Stimulated activated CD4-positive, alpha-beta T cell treated with anti-CD3 and anti-CD28 coated beads, TNF-alpha, amount 100 ng/mL, for 1 hour (primary cell): ENCODE measurements around the gene JAG2.
"Not testable (repeated sequence)": the region's sequence is repeated elsewhere in the genome, so short reads cannot be mapped to it uniquely, and the experiment has no call there.

ENCODE experiments used
- DNase-seq, 3 donors: peaks; one replicate each; pipeline ENCODE4 v3.0.0-alpha.2; 2020; ENCODE audit warnings: low read depth in 3 of 3, low spot score in 1 of 3

The JAG2 gene

DNA sequence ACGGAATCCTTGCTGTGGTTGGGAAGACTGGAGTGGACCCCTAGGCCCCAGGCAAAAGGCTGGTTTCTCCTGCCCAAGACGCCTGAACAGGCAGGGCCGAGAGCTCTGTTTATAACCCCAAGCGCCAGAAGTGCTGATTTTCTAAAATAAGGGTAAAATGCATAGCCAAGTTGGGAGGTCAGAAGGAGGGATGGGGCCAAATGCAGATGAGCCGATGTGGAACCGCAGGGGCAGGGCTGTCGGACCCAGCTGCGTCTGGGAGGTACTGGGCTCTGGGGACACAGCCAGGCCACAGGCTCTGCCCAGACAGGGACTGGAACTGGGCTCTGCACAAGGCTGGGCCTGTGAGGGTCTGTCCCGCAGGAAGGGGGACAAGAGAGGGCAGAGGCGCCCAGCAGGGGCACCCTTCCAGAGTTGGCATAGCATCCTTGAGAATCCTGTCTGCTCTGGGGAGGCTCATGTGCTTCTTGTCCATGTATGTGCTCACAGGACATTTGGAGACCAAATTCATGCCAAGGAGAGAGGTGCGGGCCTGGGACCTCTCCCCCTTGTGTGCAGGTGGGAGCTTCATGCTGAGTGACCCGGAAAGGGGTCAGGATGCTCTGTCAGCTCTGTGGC is 49.1 kb downstream of the JAG2 start:
- no peak for DNase-seq

- no peak for DNase-seq
Observed at GRCh38 chr14:105118646-105119407, 49.7 kb downstream of the JAG2 start.

DNA sequence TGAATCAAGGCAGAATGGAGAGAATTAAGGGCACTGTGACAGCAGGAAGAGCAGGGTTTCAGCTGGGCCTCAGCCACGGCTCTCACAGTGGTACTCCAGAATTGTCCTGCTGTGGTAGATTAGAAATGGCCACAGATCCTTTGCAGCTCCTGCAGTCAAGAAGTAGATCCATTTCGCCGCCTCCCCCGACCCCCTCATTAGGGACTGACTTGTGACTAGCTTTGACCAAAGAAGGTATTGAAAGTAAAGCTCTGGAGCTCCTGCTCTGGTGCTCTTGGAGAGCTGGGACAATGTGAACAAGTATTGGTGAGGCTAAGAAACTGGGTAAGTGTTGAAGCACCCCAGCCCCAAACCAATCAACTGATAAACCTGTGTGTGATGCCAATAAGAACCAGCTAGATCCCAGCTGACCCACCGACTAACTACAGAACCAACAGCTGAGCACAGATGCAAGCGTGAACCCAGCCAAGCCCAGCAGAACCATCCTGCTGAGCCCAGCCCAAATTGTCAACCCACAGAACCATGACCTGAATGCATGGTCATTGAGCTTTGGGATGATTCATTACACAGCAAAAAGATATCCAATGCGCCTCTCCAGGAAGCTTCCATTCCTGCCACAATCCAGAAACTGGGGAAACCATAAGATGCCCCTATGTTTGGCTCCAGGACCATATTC is 50.7 kb downstream of the JAG2 start:
- DNase-seq, result no peak

- no peak for DNase-seq
Observed at GRCh38 chr14:105117257-105117646, 51.3 kb downstream of the JAG2 start.

GRCh38 chr14:105116451-105117256 is 51.9 kb downstream of the JAG2 start:
- DNase-seq, result no peak

DNA sequence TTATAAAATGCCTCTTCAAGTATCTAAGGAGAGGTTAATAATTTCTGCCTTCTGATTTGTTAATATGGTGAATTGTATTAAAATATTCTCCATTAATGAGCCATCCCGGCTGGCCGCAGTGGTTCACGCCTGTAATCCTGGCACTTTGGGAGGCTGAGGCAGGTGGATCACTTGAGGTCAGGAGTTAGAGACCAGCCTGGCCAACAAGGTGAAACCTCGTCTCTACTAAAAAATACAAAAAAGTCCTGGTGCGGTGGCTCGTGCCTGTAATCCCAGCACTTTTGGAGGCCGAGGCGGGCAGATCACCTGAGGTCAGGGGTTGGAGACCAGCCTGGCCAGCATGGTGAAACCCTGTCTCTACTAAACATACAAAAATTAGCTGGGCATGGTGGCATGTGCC is 59.3 kb downstream of the JAG2 start:
- DNase-seq, result not testable (repeated sequence)

GRCh38 chr14:105108516-105108864 is 60.1 kb downstream of the JAG2 start:
- no peak for DNase-seq

DNA sequence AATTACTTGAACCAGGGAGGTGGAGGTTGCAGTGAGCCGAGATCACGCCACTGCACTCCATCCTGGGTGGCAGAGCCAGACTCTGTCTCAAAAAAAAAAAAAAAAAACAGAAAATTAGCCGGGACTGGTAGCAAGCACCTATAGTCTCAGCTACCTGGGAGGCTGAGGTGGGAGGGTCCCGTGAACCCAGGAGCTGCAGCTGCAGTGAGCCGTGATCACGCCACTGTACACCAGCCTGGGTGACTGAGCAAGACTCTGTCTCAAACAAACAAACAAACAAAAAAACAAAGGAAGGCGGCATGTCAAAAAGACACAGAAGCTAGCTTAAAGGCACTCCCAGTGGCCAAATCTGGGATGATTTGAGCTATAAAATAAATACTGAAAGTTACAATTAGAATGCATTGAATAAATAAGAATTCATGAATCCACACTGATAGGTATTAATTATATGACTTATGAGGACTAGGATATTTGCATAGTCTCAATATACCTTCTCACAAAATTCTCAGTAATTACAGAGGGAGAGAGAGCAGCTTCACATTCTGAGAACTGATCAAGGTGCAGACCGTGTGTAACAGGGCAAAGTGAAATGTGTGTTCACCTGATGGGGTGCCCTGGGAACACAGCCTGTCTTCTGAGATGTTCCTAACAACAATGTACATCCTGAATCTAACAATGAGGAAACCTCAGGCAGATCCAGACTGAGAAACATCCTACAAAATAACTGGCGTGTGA is 60.6 kb downstream of the JAG2 start:
- no peak for DNase-seq

- DNase-seq, result no peak
Observed at GRCh38 chr14:105107351-105107750, 61.2 kb downstream of the JAG2 start.

GRCh38 chr14:105105158-105105557 is 63.4 kb downstream of the JAG2 start:
- DNase-seq, result no peak

DNA sequence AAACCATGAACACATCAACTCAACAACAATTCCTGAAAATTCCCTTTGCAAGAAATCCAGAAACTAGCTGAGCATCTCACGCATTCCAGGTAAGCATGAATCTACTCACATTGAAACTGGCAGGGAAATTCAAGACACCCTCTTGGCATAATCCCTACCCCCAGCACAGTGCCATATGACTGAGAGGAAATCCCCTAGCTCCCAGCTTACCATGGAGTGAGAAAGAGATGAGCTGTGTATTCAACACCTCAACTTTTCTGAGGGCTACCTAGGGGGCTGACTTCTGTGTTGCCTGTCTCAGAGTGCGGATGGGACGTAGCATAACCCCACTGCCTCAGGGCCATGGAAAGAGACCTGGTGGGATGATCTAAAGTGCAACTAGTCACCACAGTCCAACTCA is 65.7 kb downstream of the JAG2 start:
- no peak for DNase-seq

GRCh38 chr14:105102361-105102870 is 66.2 kb downstream of the JAG2 start:
- no peak for DNase-seq

- no peak for DNase-seq
Observed at GRCh38 chr14:105100910-105101309, 67.7 kb downstream of the JAG2 start.

GRCh38 chr14:105099778-105100177 is 68.8 kb downstream of the JAG2 start:
- DNase-seq, result no peak

GRCh38 chr14:105098316-105098715 is 70.3 kb downstream of the JAG2 start:
- no peak for DNase-seq

DNA sequence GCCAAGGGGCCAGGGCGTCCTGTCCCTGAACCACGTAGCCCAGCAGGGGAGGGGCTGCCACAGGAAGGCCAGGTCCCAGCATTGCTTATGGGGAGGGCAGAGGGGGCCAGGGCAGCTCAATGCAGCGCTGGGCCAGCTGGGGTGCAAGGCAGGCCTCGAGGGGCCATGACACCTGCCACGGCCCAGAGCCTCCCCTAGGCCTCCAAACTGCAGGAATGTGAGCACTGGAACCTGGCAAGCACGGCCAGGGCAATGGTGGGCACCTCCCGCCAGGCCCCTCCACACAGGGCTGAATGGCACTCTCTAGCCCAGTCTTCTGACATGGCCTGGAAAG is 70.8 kb downstream of the JAG2 start:
- no peak for DNase-seq

GRCh38 chr14:105096206-105096875 is 72.2 kb downstream of the JAG2 start:
- no peak for DNase-seq

- no peak for DNase-seq
Observed at GRCh38 chr14:105095236-105095805, 73.3 kb downstream of the JAG2 start.

- no peak for DNase-seq
Observed at GRCh38 chr14:105094193-105094907, 74.2 kb downstream of the JAG2 start.
